ENCODE results near the gene CEP104.

Gene CEP104

GRCh38 chr1:3856923-3857790, at the start of gene CEP104, which contains the start of gene DFFB:
CEP104 (minus strand) TSS chr1:3857211; CDS start chr1:3852407, 4,804 bp downstream.
DFFB (plus strand) TSS chr1:3857476; CDS start chr1:3857604, 128 bp downstream.
- peak; percentile 99 for DNase-seq

GRCh38 chr1:3906672-3907020, 49.6 kb upstream of the CEP104 start:
- no peak for DNase-seq

- peak; percentile 35 for DNase-seq
These were observed 49.1 kb upstream of the CEP104 start for GRCh38 chr1:3905953-3906671.

- DNase-seq = no peak
These were observed 48.4 kb upstream of the CEP104 start for GRCh38 chr1:3905266-3905952.

GRCh38 chr1:3904843-3905185, 47.8 kb upstream of the CEP104 start:
- DNase-seq = no peak

- no peak for DNase-seq
These were observed 47.2 kb upstream of the CEP104 start for GRCh38 chr1:3904006-3904842.

- DNase-seq = peak; percentile 88
These were observed 46.4 kb upstream of the CEP104 start for GRCh38 chr1:3903141-3904005.

- no peak for DNase-seq
These were observed 45.6 kb upstream of the CEP104 start for GRCh38 chr1:3902571-3903091.

- DNase-seq = no peak
These were observed 45.1 kb upstream of the CEP104 start for GRCh38 chr1:3902111-3902511.

GRCh38 chr1:3900969-3901529, 44.0 kb upstream of the CEP104 start:
- DNase-seq = peak; percentile 90

- DNase-seq = peak; percentile 98
These were observed 43.3 kb upstream of the CEP104 start, which contains the start of gene C1orf174 for GRCh38 chr1:3900150-3900968. C1orf174 (minus strand) TSS chr1:3900272; CDS start chr1:3900186, 86 bp downstream.

GRCh38 chr1:3899754-3900149, 42.7 kb upstream of the CEP104 start:
- DNase-seq = no peak

GRCh38 chr1:3898994-3899753, 42.2 kb upstream of the CEP104 start:
- DNase-seq = no peak

- DNase-seq = no peak
These were observed 41.4 kb upstream of the CEP104 start for GRCh38 chr1:3898475-3898735.

- DNase-seq = no peak
These were observed 39.5 kb upstream of the CEP104 start for GRCh38 chr1:3896396-3897000.

GRCh38 chr1:3895951-3896325, 38.9 kb upstream of the CEP104 start:
- DNase-seq = no peak

GRCh38 chr1:3895279-3895950, 38.4 kb upstream of the CEP104 start:
- DNase-seq = no peak

GRCh38 chr1:3894626-3895278, 37.7 kb upstream of the CEP104 start:
- no peak for DNase-seq
